AG09319 (cell line): ENCODE data around the gene TFB2M.

Experiments
- DNase-seq: peaks from one replicate; pipeline ENCODE4 v3.0.0-alpha.2; 2010; ENCODE audit warnings: low read depth; ENCODE audit errors: extremely low read depth
- CTCF ChIP-seq: IDR thresholded peaks from 2 replicates; pipeline ENCODE4 v1.5.1; 2011; ENCODE audit warnings: low read depth, mild to moderate bottlenecking, inconsistent platforms, low read length, moderate library complexity

TFB2M gene

GRCh38 chr1:246512230-246512629, 53.8 kb downstream of the TFB2M start:
- no peak for DNase-seq
- no peak for TF ChIP-seq CTCF

GRCh38 chr1:246511203-246511602, 54.9 kb downstream of the TFB2M start:
- no peak for DNase-seq
- no peak for TF ChIP-seq CTCF

- TF ChIP-seq CTCF, result no peak
- no peak for DNase-seq
Measured at GRCh38 chr1:246510147-246511030, 55.7 kb downstream of the TFB2M start.

- TF ChIP-seq CTCF, result no peak
- no peak for DNase-seq
Measured at GRCh38 chr1:246508897-246509688, 57.0 kb downstream of the TFB2M start.

GRCh38 chr1:246506674-246507481, 59.2 kb downstream of the TFB2M start, which contains the start of gene SMYD3:
SMYD3 (minus strand) TSS chr1:246507279.
- peak; percentile 21 for TF ChIP-seq CTCF
- DNase-seq, result peak; percentile 37

GRCh38 chr1:246506367-246506673, 59.7 kb downstream of the TFB2M start:
- DNase-seq, result no peak
- TF ChIP-seq CTCF, result no peak
